GM12891 (cell line): ENCODE measurements around the gene LYSMD4.

Experiments used
- POLR2A ChIP-seq: IDR thresholded peaks from 2 replicates; pipeline ENCODE4 v1.6.1; 2011; ENCODE audit warnings: low read depth, low read length, control low read depth
- POLR2AphosphoS5 ChIP-seq: IDR thresholded peaks from 2 replicates; pipeline ENCODE4 v1.6.1; 2011; ENCODE audit warnings: low read depth, low read length, control low read depth
- POU2F2 ChIP-seq: IDR thresholded peaks from 2 replicates; pipeline ENCODE4 v1.6.1; 2011; ENCODE audit warnings: low read depth, mild to moderate bottlenecking, control low read depth, low read length, moderate library complexity

DNA sequence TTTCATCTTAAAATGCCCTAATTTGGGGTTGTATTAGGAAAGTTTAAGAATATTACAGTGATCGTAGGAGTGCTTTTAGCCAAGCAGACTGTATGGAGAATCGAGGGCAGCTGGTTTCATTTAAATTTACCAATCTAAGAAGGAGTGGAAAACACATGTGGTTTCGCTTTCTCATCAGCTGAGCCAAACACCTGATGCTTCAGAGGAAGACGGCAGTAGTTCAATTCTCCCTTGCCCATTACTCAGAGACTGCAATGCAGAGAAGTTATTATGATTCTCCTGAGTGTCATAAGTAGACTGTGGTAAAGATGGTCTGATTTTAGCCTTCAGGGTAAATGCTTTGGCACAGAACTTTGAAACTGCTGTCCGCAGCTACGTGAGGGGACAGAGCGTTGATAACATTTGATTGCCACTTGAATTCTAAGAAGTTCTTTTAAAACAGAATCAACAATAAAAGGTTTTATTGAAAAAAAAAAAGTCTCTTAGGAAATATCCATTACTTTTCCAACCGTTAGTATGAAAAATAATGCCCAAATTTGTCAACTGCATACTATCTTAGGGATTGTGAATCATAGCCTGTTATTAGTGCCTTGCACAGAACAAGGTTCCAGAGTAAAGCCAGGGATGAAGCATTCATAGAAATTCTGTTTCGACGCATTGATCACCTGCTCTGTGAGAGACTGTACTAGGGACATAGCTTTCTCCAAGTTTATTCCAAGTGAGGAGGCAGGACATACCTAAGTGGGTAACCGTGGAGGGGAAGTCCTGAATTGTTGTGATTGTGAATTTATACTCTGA, 25.6 kb downstream of the LYSMD4 start:
- TF ChIP-seq POLR2A (no peak), POU2F2 (no peak), POLR2AphosphoS5 (no peak)
